B cell (primary cell): ENCODE data around the gene CDO1. TPM values are rescaled to one million over a fixed set of nuclear protein-coding genes. Genes with fewer than 3 reads are reported as not detected.

ENCODE experiments used
- ATAC-seq: fragments of 200-7000 bp; cut with Tn5 transposase; one replicate; pipeline ENCODE4 v1.10.0; 2021; ENCODE audit warnings: low read depth, mild to moderate bottlenecking, moderate number of reproducible peaks, moderate library complexity
- CTCF ChIA-PET: fragments of 350-600 bp; sonication (Branson Sonifier 250); formaldehyde crosslinking; loops from one replicate; lab custom pipeline; 2021; ENCODE audit warnings: antibody characterized with exemption, inconsistent platforms; lab: Charles Lee
- POLR2A ChIA-PET: fragments of 350-600 bp; sonication (Branson Sonifier 250); formaldehyde crosslinking; loops from one replicate; lab custom pipeline; 2021; ENCODE audit warnings: antibody characterized with exemption; lab: Charles Lee
- DNase-seq: peaks from one replicate; pipeline ENCODE4 v3.0.0; 2013
- H2AFZ ChIP-seq: 2 replicates; pipeline ENCODE4 v1.6.1; 2012; ENCODE audit warnings: mild to moderate bottlenecking, low read depth, low read length; ENCODE audit not compliant: insufficient read depth, poor library complexity, severe bottlenecking
- H3K27ac ChIP-seq, 2 donors: 1 replicate in 1 of 2; 2 replicates in 1 of 2; pipeline ENCODE4 v1.5.1; 2012 to 2013; ENCODE audit warnings: low read length in 2 of 2, mild to moderate bottlenecking in 2 of 2, moderate library complexity in 1 of 2
- H3K27me3 ChIP-seq, 4 experiments: fragments of 200-600 bp in 1 of 4; sonication (generic) in 1 of 4; replicated peaks in 1 of 4; 1 replicate in 2 of 4; 2 replicates in 2 of 4; pipeline versions ENCODE4 v1.6.1 to v1.7.0; 2013 to 2016; ENCODE audit warnings: low read length in 3 of 4, mild to moderate bottlenecking in 2 of 4, mixed read lengths in 1 of 4, moderate library complexity in 1 of 4; ENCODE audit not compliant: insufficient read depth in 4 of 4, control insufficient read depth in 3 of 4; ENCODE audit errors: control extremely low read depth in 1 of 4
- H3K36me3 ChIP-seq, 2 experiments: replicated peaks in 1 of 2; 1 replicate in 1 of 2; 2 replicates in 1 of 2; pipeline versions ENCODE4 v1.6.1 to v1.7.1; 2013; ENCODE audit warnings: low read length in 1 of 2; ENCODE audit not compliant: insufficient read depth in 2 of 2, control insufficient read depth in 1 of 2; ENCODE audit errors: control extremely low read depth in 1 of 2, extremely low read depth in 1 of 2
- H3K4me1 ChIP-seq, 2 donors: fragments of 200-600 bp in 1 of 2; sonication (generic) in 1 of 2; 1 replicate in 1 of 2; 2 replicates in 1 of 2; pipeline versions ENCODE4 v1.5.1 to v1.6.1; 2013 to 2017; ENCODE audit warnings: low read length in 2 of 2; ENCODE audit not compliant: control insufficient read depth in 2 of 2, insufficient read depth in 2 of 2
- H3K4me2 ChIP-seq: replicated peaks from 2 replicates; pipeline ENCODE3; 2012; ENCODE audit warnings: mild to moderate bottlenecking, low read depth, low read length; ENCODE audit not compliant: poor library complexity, severe bottlenecking
- H3K4me3 ChIP-seq, 5 experiments: fragments of 200-600 bp in 1 of 5; sonication (generic) in 1 of 5; 1 replicate in 3 of 5; 2 replicates in 2 of 5; pipeline versions ENCODE4 v1.5.1 to v1.7.0; 2011 to 2016; ENCODE audit warnings: low read length in 4 of 5, mild to moderate bottlenecking in 4 of 5, low read depth in 2 of 5, control low read depth in 1 of 5, moderate library complexity in 1 of 5; ENCODE audit not compliant: insufficient read depth in 1 of 5; ENCODE audit errors: control extremely low read depth in 1 of 5, extremely low read depth in 1 of 5
- H3K79me2 ChIP-seq: fragments of 200-600 bp; sonication (generic); one replicate; pipeline ENCODE4 v1.6.0; 2016; ENCODE audit warnings: low read length; ENCODE audit not compliant: control insufficient read depth, insufficient read depth
- H3K9ac ChIP-seq: fragments of 200-600 bp; sonication (generic); 2 replicates; pipeline ENCODE4 v1.6.1; 2017; ENCODE audit warnings: mild to moderate bottlenecking, low read length, moderate library complexity
- H3K9me3 ChIP-seq, 3 donors: one replicate each; pipeline versions ENCODE4 v1.6.1 to v1.7.1; 2013; ENCODE audit warnings: low read length in 2 of 3; ENCODE audit not compliant: control insufficient read depth in 2 of 3, insufficient read depth in 1 of 3; ENCODE audit errors: control extremely low read depth in 1 of 3
- H4K20me1 ChIP-seq: 2 replicates; pipeline ENCODE4 v1.6.0; 2012; ENCODE audit warnings: mild to moderate bottlenecking, low read length; ENCODE audit not compliant: insufficient read depth, control insufficient read depth, poor library complexity, severe bottlenecking
- H3K27ac Mint-ChIP-seq: one replicate; pipeline ENCODE4 v1.8.0; 2021; ENCODE audit warnings: mixed read lengths
- H3K27me3 Mint-ChIP-seq: one replicate; pipeline ENCODE4 v1.8.0; 2021; ENCODE audit warnings: mixed read lengths
- H3K4me1 Mint-ChIP-seq: one replicate; pipeline ENCODE4 v1.8.0; 2021; ENCODE audit warnings: mixed read lengths
- H3K4me3 Mint-ChIP-seq: one replicate; pipeline ENCODE4 v1.8.0; 2021; ENCODE audit warnings: mixed read lengths
- H3K9me3 Mint-ChIP-seq: one replicate; pipeline ENCODE4 v1.8.0; 2022; ENCODE audit warnings: mixed read lengths; ENCODE audit not compliant: insufficient read depth
- CTCF ChIP-seq: fragments of 200-600 bp; IDR thresholded peaks from one replicate; pipeline ENCODE4 v1.8.0; 2022; ENCODE audit warnings: antibody characterized with exemption, mild to moderate bottlenecking
- EZH2 ChIP-seq: IDR thresholded peaks from 2 replicates; pipeline ENCODE4 v1.6.1; 2012; ENCODE audit warnings: borderline replicate concordance, low read depth, mild to moderate bottlenecking, moderate library complexity, low read length; ENCODE audit not compliant: insufficient read depth, poor library complexity, severe bottlenecking
- WGBS: methylation state at CpG from one replicate; pipeline ENCODE4 v1.1.5; 2013; ENCODE audit warnings: missing lambda C conversion rate; ENCODE audit not compliant: insufficient coverage; 5-methylcytosine and 5-hydroxymethylcytosine counted together
- intact Hi-C: fragments of 100-400 bp; cut with micrococcal nuclease; formaldehyde crosslinking; loops from one replicate; pipeline ENCODE4 v1.10.0; 2022
- polyA plus RNA-seq: library from polyadenylated mRNA; depleted of rRNA; stranded (reverse); fragments of >200 nt; gene quantifications from 2 replicates; pipeline ENCODE4 v1.2.3, GENCODE V29; 2012
- total RNA-seq, 2 donors: library from RNA; stranded (reverse); fragments of 120-200 nt in 1 of 2; gene quantifications; 1 replicate in 1 of 2; 2 replicates in 1 of 2; pipeline versions ENCODE4 v1.2.3 to v1.2.4, GENCODE V29; 2013 to 2022

The CDO1 gene
- total and polyA plus RNA-seq, 2 donors (not counting 1 experiment from before 2014, with no cell fraction given): not detected

DNA sequence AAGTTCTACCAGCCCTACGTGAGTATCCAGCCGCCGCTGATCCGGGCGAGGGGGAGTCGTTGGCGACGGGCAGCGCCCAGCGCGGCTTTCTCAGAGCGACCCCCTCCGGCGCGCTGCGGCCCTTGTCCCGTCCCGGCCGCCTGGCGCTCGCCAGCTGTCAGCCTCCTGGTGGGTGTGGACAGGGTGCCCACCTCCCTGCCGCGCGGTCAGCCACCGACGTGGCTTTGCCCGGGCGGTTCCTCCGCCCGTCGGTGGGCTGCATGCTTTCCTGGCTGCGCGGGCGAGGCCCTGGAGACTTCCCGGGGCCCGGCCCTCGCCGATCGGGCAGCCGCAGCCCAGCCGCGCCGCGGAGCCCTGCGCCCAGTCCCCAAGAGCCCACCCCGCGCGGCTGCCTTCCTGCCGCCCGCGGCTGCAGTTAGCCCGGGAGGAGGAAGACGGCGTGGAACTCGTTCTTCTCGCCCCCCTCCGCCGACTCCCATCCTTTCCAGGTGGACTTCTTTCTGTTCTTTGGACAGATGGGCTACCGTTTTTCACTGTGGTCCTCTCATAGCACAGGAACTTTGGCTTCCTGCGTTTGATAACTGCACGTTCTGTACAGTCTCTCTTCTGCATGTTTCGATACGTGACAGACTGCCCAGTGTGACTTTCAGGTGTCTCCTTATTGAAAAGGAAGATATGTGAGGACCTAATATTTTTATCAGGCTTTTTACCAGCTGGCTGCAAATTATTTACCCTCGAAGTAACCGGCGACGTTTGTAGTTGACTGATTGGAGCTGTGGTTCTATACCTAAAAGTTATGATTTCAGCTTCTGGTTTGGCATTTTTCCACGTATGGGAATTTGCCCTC lies 25.9 kb upstream of the CDO1 start:
- Mint-ChIP-seq H3K27me3 (no peaks in the 10 kb centered on the region), H3K4me1 (peaks cover 70% of the 10 kb centered on the region), H3K27ac (peak overlapping the region; percentile 100), H3K4me3 (peak overlapping the region; percentile 100), H3K9me3 (no peaks in the 10 kb centered on the region)
- H3K4me2 ChIP-seq: peak overlapping the region; percentile 68
- peak; percentile 46 for ATAC-seq
- H3K27me3 ChIP-seq: no peaks in the 10 kb centered on the region
- TF ChIP-seq CTCF (no peak), EZH2 (no peak)
- DNase-seq: no peak
- H3K36me3 ChIP-seq: peaks cover 0 to 8% of the 10 kb centered on the region in 2 experiments
- intact Hi-C loops: loop anchor here (5.0 kb wide), 1 partner anchor 545 kb away; the partner anchor contains the start of gene CCDC112
- POLR2A ChIA-PET: interaction anchor here (1.6 kb wide), 1 partner anchor 673 kb away, joined by 3 read pairs; the partner anchor contains the start of gene TRIM36
- H3K4me1 ChIP-seq: peaks cover 41 to 45% of the 10 kb centered on the region in 2 donors
- peak overlapping the region; percentile 61 to 89 for H3K27ac ChIP-seq
- CTCF ChIA-PET: interaction anchor here (0.6 to 2.6 kb wide), 8 partner anchors 8 to 533 kb away, joined by 3 to 15 read pairs (median 5); partner anchors contain the start of gene TICAM2
- H2AFZ ChIP-seq: peak overlapping the region; percentile 96
- WGBS: under 1% methylated on average over 61 of the region's 68 CpGs
- H4K20me1 ChIP-seq: peaks cover 20% of the 10 kb centered on the region
- H3K79me2 ChIP-seq: peaks cover 83% of the 10 kb centered on the region
- peak overlapping the region; percentile 95 for H3K9ac ChIP-seq
- H3K9me3 ChIP-seq: no peaks in the 10 kb centered on the region
- H3K4me3 ChIP-seq: peak overlapping the region; percentile 81 to 96 (median 93)
